Stimulated activated CD4-positive, alpha-beta T cell treated with anti-CD3 and anti-CD28 coated beads, Interleukin-12 subunit alpha, Interleukin-12 subunit beta, amount 100 ng/mL, for 48 hours (primary cell): ENCODE data around the gene NDE1.
A peak's percentile ranks its signal among the peaks of the same experiment; 100 is the strongest.

Experiments
- DNase-seq, 3 donors: peaks; one replicate each; pipeline ENCODE4 v3.0.0-alpha.2; 2020; ENCODE audit warnings: low read depth in 2 of 3, low spot score in 1 of 3

NDE1 gene

DNA sequence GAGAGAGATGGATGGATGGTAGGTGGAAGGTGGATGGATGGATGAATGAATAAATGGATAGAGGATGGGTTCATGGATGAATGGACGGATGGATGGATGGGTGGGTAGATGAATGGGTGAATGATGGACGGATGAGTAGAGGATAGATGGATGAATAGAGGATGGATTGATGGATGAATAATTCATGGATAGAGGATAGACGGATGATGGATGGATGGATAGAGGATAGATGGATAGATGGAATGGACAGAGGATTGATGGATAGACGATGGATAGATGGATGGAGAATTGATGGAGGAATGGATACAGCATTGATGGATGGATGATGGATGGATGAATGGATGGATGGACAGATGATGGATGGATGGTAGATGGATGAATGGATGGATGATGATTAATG is 115.1 kb downstream of the NDE1 start:
- no peak for DNase-seq

DNA sequence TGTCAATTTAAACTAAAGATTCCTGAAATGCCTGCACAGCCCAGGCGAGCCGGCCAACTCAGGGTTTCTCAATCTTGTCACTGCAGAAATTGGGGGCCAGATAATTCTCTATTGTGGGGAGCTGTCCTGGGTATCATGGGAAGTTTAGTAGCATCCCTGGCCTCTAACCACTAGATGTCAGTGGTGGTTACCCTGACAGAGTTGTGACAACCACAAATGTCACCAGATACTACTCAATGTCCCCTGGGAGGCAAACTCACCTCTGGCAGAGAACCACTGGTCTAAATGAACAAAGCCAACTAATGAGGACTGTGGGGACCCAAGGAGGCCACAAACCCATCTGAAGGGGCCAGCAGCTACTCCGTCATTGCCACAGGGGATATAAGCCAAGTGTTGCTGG is 115.8 kb downstream of the NDE1 start:
- DNase-seq, result peak in 1 of 3 donors; percentile 22

DNA sequence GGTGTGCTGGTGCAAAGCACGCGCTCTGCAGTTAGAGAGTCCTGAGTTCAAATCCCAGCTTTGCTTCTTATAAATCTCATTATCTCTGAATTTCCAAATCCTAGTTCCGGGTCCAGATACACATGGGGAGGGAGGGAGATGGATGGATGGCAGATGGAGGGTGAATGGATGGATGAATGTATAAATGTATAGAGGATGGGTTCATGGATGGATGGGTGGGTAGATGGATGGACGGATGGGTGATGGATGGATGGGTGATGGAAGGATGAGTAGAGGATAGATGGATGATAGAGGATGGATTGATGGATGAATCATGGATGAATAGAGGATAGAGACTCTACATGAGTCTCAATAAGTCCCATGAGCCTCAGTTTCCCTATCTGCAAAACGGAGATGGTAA is 116.9 kb downstream of the NDE1 start:
- DNase-seq, result no peak

DNA sequence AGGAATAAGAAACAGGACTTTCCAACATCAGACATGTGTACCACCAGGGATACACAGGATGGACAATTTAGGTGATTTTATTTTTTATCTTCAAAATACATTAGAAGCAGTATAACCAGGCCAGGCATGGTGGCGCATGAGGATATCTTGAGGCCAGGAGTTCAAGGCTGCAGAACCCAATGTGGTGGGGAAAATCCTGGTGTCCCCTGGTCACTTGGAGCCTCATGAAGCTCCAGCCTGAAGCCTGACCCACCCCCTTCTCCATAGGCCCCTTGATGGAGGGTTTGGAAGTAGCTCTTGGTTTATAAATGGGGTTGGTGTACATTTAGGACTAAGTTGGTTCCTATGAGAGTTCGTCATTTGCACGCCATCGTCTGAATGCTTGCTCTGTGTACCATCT is 118.2 kb downstream of the NDE1 start:
- DNase-seq, result no peak

DNA sequence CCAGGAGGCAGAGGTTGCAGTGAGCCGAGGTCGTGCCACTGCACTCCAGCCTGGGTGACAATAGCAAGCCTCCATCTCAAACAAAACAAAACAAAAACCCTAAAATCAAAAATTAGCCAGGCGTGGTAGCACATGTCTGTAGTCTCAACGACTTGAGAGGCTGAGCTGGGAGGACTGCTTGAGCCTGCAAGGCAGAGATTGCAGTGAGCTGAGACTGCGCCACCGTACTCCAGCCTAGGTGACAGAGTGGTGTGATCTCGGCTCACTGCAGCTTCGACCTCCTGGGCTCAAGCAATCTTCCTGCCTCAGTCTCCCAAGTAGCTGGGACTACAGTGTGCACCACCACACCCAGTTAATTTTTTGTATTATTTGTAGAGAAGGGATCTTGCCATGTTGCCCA is 119.2 kb downstream of the NDE1 start:
- DNase-seq, result no peak

DNA sequence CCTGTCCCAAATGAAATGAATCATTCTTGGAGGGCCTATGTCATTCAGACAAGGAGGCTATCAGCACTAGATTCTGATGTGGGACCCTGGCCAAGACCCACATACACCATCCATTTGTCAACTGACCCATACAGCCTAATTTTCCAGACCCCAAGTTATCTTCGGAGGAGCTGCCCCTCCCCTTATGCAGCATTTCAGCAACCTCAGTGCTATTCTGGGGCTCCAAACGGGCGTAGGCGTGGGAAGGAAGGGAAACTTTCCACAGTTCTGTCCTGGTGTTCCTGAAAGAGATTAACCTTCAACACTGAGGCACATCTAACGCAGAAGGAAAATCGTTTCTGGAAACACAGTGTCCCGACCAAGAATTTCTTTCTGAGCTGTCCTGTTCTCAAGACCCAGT is 120.1 kb downstream of the NDE1 start:
- DNase-seq, result no peak

DNA sequence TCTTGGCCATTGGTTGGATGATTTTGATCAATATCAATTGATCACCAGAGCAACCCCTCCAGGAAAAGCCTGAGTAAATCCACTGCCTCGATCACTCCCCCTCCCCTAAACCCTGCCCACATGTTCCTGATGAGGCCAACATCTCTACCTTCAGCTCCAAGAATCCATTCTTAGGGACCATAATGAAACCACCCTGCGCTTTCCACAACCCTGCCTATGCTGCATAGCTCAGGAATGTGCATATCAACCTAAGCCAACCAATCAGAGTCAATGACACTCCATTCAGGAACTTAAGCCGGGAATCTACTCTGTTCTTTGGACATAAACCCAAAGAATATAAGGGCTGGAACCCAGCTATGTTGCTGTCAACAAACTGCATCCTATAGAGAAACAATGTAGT is 120.5 kb downstream of the NDE1 start:
- DNase-seq, result no peak

DNA sequence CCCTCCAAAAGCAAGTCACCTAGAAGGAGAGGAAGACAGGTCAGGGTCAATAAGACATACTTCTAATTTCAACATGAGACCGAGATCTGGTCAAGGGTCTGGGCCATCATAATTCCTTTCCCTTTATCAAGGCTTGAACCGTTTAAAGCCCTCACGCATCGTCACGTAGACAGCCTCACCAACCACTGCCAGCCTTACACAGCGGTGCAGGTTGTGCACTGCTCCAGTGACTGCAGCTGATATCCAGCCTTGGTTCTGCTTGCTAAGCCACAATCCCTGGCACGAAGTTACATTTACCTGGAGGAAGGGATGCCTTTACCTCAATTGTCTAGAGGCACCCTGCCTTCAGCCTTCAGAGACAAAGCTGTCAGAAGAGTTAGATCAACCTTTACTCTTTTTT is 121.6 kb downstream of the NDE1 start:
- DNase-seq, result no peak

DNA sequence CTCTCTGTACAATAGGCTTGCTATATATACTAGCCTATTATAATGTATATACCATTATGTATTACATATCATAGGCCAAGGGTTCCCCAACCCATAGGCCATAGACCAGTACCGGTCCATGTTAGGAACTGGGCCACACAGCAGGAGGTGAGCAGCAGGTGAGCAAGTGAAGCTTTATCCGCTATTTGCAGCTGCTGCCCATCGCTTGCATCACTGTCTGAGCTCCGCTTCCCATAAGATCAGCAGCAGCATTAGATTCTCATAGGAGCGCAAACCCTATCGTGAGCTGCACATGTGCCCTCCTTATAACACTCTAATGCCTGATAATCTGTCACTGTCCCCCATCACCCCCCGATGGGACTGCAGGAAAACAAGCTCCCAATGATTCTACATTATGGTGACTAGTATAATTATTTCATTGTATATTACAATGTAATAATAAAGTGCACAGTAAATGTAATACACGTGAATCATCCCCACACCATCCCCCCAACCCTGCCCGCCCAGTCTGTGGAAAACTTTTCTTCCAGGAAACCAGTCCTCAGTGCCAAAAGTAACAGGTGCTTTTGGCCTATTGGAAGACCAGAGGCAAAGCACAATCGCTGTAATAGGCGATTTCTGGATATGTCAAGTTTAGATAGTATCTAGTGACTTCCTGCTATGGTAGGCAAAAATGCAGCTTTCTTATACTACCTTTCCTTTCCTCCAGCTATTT is 122.7 kb downstream of the NDE1 start:
- no peak for DNase-seq

DNA sequence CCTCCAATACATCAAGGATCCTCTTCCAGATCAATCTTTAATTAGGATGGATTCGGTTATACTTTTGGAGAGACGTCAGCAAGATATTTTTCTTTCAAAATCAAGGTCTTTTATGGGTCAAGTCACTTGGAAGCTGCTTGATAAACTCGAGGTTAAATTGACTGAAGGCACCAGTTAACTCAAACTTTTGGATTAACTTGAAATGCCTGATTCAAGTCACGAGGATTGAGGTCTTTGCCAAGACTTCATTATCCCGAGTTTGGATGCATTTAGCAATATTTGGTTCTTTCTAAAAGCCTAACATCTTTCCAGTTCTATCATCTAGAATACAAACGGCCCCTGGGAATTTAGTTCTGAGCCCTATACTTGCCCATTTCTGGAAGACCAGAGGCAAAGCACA is 123.9 kb downstream of the NDE1 start:
- no peak for DNase-seq

DNA sequence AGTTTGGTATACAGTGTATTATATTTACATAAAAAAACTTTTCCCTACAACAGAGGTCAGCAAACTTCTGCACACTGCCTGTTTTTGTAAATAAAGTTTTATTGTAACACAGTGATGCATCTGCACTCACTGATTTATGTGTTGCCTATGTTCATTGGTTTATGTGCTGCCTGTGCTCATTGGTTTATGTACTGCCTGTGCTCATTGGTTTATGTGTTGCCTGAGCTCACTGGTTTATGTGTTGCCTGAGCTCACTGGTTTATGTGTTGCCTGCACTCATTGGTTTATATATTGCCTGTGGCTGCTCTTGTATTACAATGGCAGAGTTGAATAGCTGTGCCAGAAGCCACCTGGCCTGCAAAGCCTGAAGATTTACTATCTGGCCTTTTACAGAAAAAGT is 125.2 kb downstream of the NDE1 start:
- DNase-seq, result no peak

DNA sequence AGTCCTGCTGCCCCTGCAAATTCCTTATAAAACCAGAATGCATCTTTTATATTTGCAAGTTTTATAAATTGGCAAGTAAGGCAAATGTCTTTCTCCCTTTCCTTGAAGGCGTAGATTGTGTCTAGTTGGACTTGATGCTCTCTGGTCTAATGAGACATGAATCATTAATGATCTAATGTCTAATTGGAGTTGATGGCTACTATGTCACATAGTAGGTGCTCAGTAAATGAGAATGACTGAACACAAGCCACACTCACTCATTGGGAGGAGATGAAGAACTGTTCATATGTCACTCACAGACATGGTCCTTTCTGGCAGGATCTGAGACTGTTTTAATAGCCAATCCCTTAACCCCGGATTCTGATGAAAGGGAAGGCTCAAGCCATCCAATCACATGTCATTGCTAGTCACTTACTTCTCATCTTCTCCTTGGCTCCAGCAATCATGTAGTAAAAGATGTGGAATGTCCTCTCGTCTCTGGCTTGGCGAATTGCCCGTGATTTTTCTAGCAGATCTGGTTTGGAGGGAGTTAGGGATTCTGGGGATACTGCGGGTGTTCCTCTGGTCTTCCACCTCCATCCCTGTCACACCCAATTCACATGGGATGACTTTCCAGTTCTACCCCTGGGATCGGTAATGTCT is 125.7 kb downstream of the NDE1 start:
- no peak for DNase-seq
